A204.1 (cell line): ENCODE results near the gene FRMD6.

Experiments used
- FAIRE-seq: peaks from 2 replicates; lab custom pipeline; 2012; peaks lifted over from hg19 to GRCh38; lab: Jason Lieb, UNC

The FRMD6 gene

GRCh38 chr14:51651388-51652167 is at the start of gene FRMD6:
FRMD6 (plus strand) TSS chr14:51651910; CDS start chr14:51689837, 37,927 bp downstream.
- no peak for FAIRE-seq

GRCh38 chr14:51602310-51602709 is 49.4 kb upstream of the FRMD6 start:
- no peak for FAIRE-seq

GRCh38 chr14:51603495-51603894 is 48.2 kb upstream of the FRMD6 start:
- FAIRE-seq, result no peak

- FAIRE-seq, result no peak
These were observed 47.6 kb upstream of the FRMD6 start for GRCh38 chr14:51604073-51604472.

GRCh38 chr14:51605575-51605974 is 46.1 kb upstream of the FRMD6 start:
- FAIRE-seq, result no peak

GRCh38 chr14:51607711-51608110 is 44.0 kb upstream of the FRMD6 start:
- no peak for FAIRE-seq

GRCh38 chr14:51609251-51609954 is 42.3 kb upstream of the FRMD6 start:
- no peak for FAIRE-seq

GRCh38 chr14:51609955-51610283 is 41.8 kb upstream of the FRMD6 start:
- FAIRE-seq, result no peak

- no peak for FAIRE-seq
These were observed 40.9 kb upstream of the FRMD6 start for GRCh38 chr14:51610771-51611170.

GRCh38 chr14:51612449-51612848 is 39.3 kb upstream of the FRMD6 start:
- FAIRE-seq, result no peak

GRCh38 chr14:51613416-51613815 is 38.3 kb upstream of the FRMD6 start:
- no peak for FAIRE-seq

- FAIRE-seq, result no peak
These were observed 37.0 kb upstream of the FRMD6 start for GRCh38 chr14:51614707-51615106.

GRCh38 chr14:51616256-51616655 is 35.5 kb upstream of the FRMD6 start:
- FAIRE-seq, result no peak

GRCh38 chr14:51616724-51617409 is 34.8 kb upstream of the FRMD6 start:
- no peak for FAIRE-seq

- FAIRE-seq, result no peak
These were observed 32.1 kb upstream of the FRMD6 start for GRCh38 chr14:51619561-51619960.

GRCh38 chr14:51620056-51620455 is 31.7 kb upstream of the FRMD6 start:
- FAIRE-seq, result no peak

- no peak for FAIRE-seq
These were observed 30.1 kb upstream of the FRMD6 start for GRCh38 chr14:51621654-51622053.

- no peak for FAIRE-seq
These were observed 29.3 kb upstream of the FRMD6 start for GRCh38 chr14:51622376-51622775.

- no peak for FAIRE-seq
These were observed 26.6 kb upstream of the FRMD6 start for GRCh38 chr14:51624955-51625569.

GRCh38 chr14:51626185-51626584 is 25.5 kb upstream of the FRMD6 start:
- no peak for FAIRE-seq

- FAIRE-seq, result no peak
These were observed 24.9 kb upstream of the FRMD6 start for GRCh38 chr14:51626788-51627187.

GRCh38 chr14:51627313-51627712 is 24.4 kb upstream of the FRMD6 start:
- FAIRE-seq, result no peak

GRCh38 chr14:51628238-51628637 is 23.5 kb upstream of the FRMD6 start:
- no peak for FAIRE-seq
